Activated T-cell treated with anti-CD3 and anti-CD28 coated beads for 24 hours (primary cell): Measurements from ENCODE around the gene ACTR6.
A peak's percentile ranks its signal among the peaks of the same experiment; 100 is the strongest.
"Not testable (repeated sequence)": the region's sequence is repeated elsewhere in the genome, so short reads cannot be mapped to it uniquely, and the experiment has no call there.

Experiments used
- DNase-seq: peaks from one replicate; pipeline ENCODE4 v3.0.0-alpha.2; 2020; ENCODE audit warnings: low read depth

The ACTR6 gene

DNA sequence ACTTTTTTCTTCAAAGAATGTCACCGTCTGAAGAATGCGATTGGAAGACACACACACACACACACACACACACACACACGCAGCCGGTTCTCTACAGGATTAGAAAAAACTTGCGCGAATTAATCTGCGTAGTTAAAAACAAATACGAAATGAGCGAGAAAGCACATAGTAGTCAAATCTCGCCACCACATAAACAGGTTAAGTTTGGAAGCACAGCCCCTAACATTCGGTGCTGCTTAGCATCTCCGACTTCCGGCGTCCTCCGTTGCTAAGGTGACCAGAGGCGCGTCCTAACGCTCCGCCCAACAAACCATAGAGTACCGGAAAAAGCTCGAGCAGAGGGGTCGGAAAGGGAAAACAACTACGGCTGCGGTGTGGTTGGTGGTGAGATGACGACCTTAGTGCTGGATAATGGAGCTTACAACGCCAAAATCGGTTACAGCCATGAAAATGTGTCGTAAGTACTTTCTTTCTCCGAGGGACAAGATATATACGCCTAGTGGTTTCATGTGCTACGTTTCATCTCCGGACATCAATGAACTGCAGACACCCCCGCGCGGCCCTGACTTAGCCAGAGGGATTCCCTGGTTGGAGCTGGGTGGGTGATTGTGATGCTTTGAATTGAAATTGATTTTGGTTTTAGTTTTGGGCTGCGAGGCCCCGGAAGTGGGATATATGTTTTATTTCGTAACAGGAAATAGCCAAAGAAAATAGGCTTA, at the start of gene ACTR6:
Gene ACTR6 (plus strand): TSS at position 353 of the 719 bp plus-strand sequence. CDS start 37 bp downstream, at position 390.
- peak; percentile 96 for DNase-seq

DNA sequence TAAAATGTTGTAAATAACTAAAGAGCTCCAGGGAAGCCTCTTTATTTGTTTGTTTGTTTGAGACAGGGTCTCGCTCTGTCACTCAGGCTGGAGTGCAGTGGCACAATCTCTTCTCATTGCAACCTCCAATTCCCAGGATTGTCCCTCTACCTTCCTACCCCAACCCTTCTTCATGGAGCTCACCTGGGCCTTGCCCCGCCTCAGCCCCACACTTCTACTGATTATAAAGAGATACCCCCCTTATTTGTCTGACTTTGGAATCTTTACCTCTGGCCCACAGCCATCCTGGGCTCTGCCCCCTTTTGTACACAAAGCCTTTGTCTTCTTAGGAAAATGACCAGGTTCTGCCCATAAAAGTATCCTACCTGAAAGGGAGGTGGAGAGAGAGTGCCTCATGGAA, 48.8 kb upstream of the ACTR6 start:
- DNase-seq: no peak

DNA sequence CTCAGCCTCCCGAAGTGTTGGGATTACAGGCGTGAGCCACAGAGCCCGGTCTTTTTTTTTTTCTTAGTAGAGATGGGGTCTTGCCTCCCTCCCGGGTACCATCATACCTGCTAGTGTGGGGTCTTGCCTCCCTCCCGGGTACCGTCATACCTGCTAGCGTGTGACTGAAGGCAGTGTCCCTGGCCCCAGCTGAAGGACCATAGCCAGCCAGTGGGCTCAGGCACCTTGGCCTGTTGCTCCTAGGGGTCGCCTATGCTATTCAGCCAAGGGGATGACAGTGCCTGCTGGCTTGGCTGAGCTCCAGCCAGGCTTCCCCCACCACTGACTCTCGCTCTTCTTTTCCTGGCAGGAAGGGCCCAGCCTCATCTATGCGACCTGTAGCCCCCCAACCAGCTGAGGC, 47.5 kb upstream of the ACTR6 start:
- DNase-seq: no peak

DNA sequence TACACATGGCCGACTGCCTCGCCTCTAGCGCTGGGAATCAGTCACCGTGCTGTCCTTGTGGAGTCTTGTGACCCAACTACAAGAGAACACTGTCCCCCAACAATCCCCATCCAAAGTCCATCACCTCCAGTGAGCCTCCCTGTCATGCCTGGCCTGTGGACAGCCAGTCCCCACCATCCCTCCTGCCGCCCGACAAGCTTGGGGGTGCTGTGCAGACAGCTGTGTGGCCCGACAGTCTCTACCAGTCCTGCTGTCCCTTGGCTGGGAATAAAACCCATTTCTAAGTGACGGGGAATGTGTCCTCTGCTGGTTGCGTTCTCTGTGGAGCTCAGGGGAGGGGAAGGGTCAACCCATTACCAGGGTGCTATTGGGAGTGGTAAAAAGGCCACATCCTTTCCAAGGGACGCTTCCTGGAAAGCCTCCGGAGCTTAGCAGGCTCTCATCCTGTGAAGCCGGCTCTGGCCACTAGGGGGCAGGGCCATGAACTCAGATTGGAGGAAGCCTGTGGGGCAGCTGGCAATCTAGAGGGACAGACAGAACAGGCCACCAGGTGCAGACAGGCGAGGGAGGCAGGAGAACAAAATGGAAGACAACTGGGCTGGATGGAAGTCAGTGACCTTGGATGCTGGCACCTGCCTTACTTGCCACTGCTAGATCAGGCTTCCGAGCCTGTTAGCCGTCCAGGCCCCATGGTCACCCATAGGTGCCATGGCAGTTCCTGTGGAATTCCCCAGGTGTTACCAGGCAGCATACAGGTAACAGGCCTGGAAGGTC, 46.0 kb upstream of the ACTR6 start:
- peak; percentile 62 for DNase-seq

DNA sequence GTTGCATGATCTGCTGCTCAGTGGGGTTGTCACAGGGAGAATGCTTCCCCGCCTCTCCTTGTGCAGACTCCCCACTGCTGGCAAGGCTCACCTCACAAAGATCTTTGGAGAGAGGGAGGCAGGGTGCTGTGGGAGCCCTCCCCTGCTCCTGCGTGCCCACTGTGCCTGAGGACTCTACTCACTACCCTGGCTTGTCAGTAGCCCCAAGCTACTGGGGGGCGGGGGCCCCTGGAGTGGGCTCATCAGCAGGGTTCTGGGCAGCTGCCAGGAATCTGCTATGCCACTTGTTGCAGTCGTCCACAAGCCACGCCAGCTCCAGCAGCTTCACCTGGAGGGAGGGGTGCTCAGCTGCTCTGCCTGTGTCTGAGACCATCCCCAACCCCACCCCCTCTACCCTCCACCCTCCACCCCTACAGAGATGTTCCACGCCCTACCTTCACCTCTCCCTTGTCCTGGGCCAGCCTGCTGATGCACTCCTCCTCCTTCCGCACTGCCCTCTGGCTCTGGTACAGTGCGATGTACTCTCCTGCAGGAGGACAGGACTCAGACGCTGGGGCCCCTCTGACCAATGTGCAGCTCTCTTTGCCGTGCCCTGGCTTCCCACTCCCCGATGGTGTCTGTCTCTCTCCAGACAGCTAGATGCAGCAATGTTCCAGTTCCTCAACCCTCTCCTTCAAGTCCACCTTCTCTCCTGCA, 43.7 kb upstream of the ACTR6 start:
- DNase-seq: no peak

DNA sequence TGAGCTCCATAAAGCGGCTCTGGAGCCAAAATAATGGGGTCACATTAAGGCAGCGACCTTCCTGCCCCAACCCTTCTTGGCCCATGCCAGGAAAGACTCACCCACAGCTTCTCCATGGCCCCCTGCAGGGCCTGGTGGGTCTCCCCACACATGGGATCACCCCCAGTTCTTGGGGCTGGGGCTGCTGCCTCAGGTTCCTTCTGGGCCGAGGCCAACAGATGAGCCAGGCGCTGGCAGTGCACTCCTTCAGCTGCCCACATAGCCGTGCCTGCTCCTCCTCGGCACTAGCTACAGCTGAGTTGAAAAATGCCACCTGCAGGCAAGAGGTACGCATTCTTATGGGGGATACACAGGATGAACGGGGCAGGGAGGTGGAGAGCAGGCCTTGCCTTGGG, 43.2 kb upstream of the ACTR6 start:
- DNase-seq: no peak

DNA sequence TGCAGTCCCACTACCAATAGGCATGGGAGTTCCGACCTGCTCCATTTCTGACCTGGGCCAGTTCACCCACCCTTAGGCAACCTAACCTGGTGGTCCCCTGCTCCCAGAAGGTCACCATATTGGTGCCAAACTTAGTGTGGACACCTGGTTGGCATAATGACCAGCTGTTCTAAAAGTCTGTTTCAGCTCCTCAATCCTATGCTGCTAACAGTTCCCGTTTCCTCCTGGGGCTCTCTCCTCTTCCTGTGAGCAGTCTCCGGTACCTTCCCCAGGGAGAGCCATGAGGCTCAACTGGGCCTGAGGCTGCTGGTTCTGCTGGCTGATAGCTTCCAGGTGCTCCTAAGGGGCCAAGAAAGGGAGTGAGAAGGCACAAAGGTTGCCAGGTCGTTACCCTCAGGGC, 42.1 kb upstream of the ACTR6 start:
- no peak for DNase-seq

DNA sequence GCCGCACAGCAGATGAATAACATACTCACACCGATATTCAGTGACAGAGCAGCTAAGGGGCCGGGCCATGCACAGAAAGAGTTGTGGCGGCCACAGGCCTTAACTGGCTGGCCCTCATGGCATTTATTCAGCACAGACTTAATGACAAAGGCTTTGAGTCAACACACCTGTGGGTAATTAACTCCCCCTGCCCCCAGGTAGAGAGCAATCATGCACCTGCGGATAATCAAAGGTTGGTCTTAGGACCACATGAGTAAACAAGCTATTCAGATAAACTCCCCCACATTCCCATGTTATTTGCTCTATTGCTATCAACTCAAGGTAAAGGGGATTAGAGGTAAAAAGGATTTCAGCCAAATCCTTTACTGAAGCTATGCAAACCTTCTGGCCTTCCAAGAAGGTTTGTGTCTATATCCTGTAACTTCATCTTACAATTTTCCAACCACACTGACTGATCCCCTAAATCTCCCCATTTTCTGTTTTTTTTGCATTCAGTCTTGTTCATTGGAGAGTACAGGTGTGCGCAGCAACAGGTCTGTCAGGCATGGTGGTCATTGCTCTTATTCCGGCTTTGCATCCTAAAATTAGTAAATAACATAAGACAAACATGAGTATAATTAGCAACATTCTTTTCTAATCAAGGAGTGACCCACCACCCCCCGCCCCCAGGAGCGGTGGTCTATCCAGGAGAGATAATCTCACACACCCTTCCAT, 41.1 kb upstream of the ACTR6 start:
- no peak for DNase-seq

DNA sequence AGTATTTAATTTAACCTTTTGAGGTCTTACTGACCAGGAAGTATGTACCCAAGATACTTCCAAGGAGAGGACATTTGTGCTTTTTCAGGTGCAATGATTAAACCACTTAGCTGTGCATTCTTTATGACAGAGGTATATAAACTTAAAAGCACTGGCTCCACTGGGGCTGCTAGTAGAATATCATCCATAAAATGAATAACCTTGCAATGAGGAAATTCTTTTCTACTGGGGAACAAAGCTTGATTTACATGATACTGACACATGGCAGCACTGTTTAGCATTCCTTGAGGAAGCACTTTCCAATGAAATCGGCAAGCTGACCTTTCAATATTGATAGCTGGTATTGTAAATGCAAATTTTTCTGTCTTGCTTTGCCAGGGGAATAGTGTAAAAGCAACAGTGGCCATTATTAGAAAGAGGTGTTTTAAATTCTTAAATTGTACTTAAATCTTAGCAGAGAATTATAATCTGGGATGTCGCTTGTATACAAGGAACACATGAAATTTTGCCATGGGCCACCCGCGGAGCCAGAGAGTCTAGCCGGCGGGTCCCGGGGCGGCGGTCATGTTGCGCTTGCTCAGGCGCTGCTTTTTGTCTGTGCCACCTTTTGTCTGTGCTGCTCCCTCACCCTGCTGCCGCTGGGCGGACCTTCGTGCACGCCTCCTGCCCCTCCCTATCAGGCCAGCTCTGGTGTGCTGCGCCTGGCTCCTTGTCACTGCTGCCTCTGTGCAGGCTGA, 37.0 kb upstream of the ACTR6 start:
- peak; percentile 69 for DNase-seq

DNA sequence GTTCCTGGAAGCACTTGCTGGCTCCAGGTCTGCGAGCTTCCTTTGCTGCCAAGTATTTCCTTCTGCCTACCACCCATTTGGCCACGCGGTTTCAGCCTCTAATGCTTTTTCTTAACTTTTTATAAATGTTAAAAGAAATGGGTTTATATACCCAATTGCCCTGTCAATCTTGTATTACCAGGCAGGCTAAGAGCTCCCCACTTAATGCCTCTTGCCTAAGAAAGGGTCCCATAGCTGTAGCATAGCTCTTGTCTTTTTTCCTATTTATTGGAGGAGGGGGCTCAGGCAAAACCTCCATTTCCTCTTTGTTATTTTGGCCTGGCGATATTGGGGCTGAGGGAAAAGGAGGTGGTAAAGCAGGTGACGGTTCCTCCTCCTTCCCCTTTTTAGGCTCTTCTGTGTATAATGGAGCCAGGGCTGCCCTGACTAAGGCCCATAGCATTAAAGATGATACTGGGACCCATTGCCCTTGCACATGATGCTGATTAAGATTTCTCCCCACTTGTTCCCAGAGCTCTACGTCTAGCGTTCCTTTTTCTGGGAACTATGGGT, 36.4 kb upstream of the ACTR6 start:
- no peak for DNase-seq

DNA sequence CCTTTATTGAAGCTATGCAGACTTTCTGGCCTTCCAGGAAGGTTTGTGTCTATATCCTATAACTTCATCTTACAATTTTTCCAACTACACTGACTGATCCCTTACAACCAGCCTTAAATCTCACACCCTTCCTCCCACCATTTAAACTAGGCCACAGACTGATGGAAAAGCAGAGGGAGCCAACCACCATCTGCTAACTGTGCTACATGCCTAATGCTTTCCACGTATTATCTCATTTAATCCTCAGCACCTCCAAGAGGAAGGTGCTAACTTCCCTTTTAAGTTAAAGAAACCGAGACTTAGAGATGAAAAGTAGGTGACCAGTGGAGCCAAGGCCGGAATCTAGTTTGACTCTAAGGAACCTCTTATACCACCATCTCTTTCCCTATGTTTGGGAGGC, 35.3 kb upstream of the ACTR6 start:
- no peak for DNase-seq

DNA sequence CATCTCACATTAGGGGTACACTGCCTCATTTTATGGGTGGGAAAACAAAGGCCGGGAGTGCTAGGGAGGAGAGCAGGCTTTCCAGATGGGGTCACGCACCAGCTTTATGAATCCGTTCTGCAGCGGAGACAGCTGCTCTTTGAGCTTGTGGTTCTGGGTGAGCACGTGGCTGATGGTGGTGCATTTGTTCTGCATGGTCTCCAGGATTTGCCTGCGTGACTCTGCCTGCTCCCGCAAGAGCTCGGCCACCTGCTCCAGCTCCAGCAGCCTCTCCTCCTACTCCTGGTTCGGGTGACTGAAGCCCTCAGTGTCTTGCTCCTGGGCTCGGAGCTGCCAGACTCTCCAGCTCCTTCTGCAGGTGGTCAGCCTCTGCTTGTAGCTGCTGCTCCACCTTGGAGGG, 34.4 kb upstream of the ACTR6 start:
- DNase-seq: no peak

DNA sequence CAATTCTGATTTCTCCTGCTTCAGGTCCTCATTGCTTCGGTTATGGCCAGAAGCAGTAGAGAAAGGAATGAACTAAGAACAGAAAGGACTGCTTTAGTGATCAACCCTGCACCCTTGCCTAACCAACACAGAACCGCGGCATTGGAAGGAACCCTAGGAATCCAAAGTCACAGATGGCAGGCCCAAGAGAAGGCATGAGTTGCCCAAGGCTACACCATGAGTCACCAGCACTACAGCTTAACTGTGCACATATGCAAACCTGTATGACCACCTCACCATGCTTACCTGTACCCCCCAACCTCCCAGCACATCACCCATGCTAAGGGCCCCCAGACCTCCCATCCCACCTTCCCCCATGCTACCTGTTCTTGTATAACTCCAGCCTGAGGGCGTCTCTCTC, 32.1 kb upstream of the ACTR6 start:
- no peak for DNase-seq

DNA sequence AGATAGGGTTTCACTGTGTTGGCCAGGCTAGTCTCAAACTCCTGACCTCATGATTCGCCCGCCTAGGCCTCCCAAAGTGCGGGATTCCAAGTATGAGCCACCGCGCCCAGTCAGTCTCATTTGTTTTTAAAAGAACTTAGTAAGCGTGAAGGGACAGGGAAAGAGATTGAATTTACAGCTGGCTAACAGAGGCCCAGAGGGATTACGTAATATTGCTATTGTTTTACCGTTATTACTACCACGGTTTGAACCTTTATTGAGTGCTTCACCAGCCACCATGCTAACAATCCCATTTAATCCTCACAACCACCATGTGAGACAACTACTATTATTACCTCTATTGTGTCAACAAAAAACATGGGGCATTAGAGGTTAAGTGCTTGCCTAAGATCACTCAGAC, 31.3 kb upstream of the ACTR6 start:
- DNase-seq: no peak

DNA sequence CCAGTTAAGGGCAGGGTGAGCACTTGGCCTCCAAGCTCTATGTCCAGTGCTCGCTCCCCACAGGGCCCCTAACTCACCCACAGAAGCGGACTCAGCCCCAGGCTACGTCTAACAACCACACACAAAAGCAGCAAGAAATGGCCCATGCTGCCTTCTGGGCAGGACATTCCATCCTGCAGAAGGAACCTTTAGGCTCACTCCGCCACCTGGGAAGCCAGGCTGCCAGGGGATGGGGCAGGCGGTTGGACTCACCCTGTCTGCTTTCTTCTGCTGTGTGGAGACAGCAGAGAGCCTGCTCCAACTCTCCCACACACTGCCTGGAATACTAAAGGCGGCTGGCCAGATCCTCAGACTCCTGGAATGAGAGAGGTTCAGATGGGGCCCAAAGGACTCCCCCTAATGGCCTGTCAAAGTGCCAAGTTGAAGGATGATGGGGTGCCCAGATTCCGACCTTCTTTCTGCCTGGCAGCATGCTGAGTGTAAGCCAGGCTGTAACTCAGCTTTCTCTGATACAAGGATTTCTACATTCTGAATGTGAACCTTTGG, 30.2 kb upstream of the ACTR6 start:
- no peak for DNase-seq

DNA sequence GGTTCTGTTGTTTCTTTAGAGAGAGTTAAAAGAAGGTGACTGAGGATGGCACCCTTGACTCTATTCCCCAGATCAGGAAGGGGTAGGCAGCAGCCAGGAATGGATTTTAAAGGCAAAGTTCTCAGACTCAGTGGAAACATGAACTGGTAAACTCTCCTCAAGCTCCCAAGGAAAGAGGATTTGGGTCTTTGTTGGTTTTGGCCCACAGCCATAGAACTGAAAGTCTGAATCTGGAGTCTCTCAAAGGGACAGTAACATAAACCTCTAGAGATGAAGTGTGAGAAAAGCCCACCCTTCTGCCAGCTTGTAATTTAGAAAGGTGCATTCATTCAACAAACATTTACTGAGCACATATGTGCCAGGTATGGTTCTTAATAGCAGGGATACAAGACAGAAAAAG, 29.4 kb upstream of the ACTR6 start:
- no peak for DNase-seq

DNA sequence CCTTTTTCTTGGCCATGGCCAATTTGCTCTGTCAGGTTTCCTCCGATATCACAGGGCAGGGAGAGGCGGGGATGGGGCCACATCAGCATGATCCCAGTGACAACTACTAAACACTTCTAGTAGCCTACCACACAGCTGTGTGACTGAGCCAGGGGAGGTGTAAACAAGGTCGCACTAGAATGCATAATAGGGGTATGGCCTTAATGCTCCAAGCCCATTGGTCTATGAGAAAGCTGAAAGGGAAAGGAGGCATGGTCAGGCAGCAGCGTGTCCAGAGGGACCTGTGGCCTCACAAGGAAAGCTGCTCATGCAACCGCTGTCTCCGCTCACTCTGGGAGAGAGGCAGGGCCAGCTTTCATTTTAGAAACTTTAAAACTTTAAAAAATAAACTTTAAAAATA, 27.5 kb upstream of the ACTR6 start:
- DNase-seq: no peak

DNA sequence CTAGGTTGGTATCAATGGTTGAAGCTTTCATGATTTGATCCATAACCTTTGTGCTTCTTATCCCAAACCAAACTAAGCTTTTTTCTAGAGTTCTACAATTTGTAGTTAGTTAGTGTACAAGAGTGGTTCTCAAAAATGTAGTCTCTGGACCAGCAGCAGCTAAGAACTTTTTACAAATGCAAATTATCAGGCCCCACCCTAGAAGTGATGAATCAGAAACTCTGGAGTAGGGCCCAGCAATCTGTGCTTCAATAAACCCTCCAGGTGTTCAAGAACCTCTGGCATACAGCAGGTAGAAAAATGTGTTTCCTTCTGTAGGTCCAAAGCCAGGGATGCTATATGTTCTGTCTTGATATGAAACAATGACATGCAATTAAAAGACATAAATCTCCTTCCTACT, 26.1 kb upstream of the ACTR6 start:
- no peak for DNase-seq

DNA sequence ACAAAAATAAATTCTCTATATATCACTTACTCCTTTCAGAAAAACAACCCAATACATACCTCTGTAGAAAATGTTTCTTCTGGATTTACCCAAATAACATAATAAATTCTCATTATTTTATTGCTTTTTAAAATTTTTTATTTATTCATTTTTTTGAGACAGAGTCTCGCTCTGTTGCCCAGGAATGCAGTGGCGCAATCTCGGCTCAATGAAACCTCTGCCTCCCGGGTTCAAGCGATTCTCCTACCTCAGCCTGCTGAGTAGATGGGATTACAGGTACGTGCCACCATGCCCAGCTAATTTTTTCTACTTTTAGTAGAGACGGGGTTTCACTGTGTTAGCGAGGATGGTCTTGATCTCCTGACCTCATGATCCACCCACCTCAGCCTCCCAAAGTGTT, 24.1 kb upstream of the ACTR6 start:
- DNase-seq: not testable (repeated sequence)

DNA sequence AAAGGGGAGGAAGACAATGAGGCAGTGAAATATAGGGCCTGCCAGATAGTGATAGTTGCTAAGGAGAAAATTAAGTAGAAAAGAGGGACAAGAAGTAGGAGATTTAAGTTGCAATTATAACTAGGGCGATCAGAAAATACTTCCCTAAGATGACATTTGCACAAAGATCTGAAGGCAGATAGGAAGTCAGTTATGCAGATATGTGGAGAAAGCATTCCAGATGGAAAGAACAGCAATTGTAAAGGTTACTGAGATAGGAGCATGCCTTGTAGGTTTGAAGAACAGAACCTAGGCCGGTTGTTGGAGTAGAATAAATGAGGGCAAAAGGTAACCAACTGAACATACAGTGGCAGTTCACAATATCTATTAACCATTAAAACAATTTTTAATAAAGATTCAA, 21.4 kb upstream of the ACTR6 start:
- no peak for DNase-seq

DNA sequence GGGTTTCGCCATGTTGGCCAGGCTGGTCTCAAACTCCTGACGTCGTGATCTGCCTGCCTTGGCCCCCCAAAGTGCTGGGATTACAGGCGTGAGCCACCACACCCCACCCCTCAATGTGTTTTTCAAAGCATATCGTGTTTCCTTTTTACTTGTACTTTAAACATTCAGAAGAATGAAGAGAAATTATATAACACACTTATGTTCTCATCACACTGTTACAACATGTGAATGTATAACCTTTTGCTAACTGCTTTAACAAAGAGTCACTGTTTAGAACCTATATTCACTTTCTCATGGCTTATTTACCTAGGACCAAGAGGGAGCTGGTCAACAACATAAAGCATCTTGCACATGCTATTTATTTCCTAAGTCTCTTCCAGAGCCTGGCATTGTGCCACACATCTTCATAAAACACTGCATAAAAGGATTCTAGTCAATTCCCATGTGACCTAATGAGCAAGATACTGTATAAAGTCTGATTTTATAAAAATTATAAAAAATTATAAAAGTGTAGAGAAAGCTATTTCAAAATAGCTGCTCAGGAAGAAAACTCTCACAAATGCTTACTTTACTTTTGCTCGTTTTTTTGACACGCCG, 16.0 kb upstream of the ACTR6 start:
- no peak for DNase-seq
